Caco-2 (cell line): Measurements from ENCODE around the gene COMMD8. TPM values are rescaled to one million over a fixed set of nuclear protein-coding genes. Genes with fewer than 3 reads are reported as not detected.

ENCODE experiments used
- BruUV-seq: library from RNA; stranded (reverse); fragments of 400-500 nt; replicated peaks from 2 replicates; lab custom pipeline; 2021; lab: Mats Ljungman, UMichigan
- CTCF ChIA-PET: fragments of 300-600 bp; sonication (Branson Sonifier 250); formaldehyde crosslinking; loops from one replicate; lab custom pipeline; 2022; ENCODE audit warnings: antibody characterized with exemption; lab: Charles Lee
- POLR2A ChIA-PET: fragments of 300-600 bp; sonication (Branson Sonifier 250); formaldehyde crosslinking; loops from one replicate; lab custom pipeline; 2022; ENCODE audit warnings: antibody characterized with exemption; lab: Charles Lee
- DNase-seq, 2 experiments: peaks; one replicate each; pipeline versions ENCODE4 v3.0.0 to v3.0.0-alpha.2; 2020 to 2022
- H3K27me3 ChIP-seq: replicated peaks from 2 replicates; pipeline ENCODE4 v1.6.0; 2011; ENCODE audit warnings: low read length; ENCODE audit not compliant: control insufficient read depth, insufficient read depth
- H3K36me3 ChIP-seq: 2 replicates; pipeline ENCODE4 v1.5.1; 2011; ENCODE audit warnings: low read length; ENCODE audit not compliant: control insufficient read depth, insufficient read depth
- H3K4me1 ChIP-seq: fragments of 250-450 bp; sonication (Bioruptor Pico); 2 replicates; pipeline ENCODE4 v1.5.1; 2020; ENCODE audit warnings: mild to moderate bottlenecking
- H3K4me3 ChIP-seq: 2 replicates; pipeline ENCODE4 v1.5.1; 2011; ENCODE audit warnings: low read depth, mild to moderate bottlenecking, control low read depth, low read length
- H3K9me3 ChIP-seq: fragments of 250-450 bp; sonication (Bioruptor Pico); 2 replicates; pipeline ENCODE4 v1.5.1; 2020; ENCODE audit warnings: mild to moderate bottlenecking, moderate library complexity
- H3K27ac Mint-ChIP-seq: one replicate; pipeline ENCODE4 v1.8.0; 2022; ENCODE audit warnings: mixed read lengths; ENCODE audit not compliant: unreplicated experiment
- H3K27me3 Mint-ChIP-seq: one replicate; pipeline ENCODE4 v1.8.0; 2022; ENCODE audit warnings: mixed read lengths; ENCODE audit not compliant: insufficient read depth, unreplicated experiment
- H3K36me3 Mint-ChIP-seq: one replicate; pipeline ENCODE4 v1.8.0; 2022; ENCODE audit warnings: mild to moderate bottlenecking, mixed read lengths; ENCODE audit not compliant: insufficient read depth, unreplicated experiment
- H3K4me1 Mint-ChIP-seq: one replicate; pipeline ENCODE4 v1.8.0; 2022; ENCODE audit warnings: low read depth, mixed read lengths; ENCODE audit not compliant: unreplicated experiment
- H3K4me3 Mint-ChIP-seq: one replicate; pipeline ENCODE4 v1.8.0; 2022; ENCODE audit warnings: mild to moderate bottlenecking, moderate library complexity, mixed read lengths; ENCODE audit not compliant: unreplicated experiment
- H3K9me3 Mint-ChIP-seq: one replicate; pipeline ENCODE4 v1.8.0; 2022; ENCODE audit warnings: mixed read lengths; ENCODE audit not compliant: unreplicated experiment
- CTCF ChIP-seq, 2 experiments: fragments of 200-600 bp in 1 of 2; IDR thresholded peaks; 1 replicate in 1 of 2; 2 replicates in 1 of 2; pipeline versions ENCODE4 v1.5.1 to v1.8.0; 2011 to 2022; ENCODE audit warnings: antibody characterized with exemption in 1 of 2, control low read depth in 1 of 2, inconsistent platforms in 1 of 2, low read depth in 1 of 2, low read length in 1 of 2, mild to moderate bottlenecking in 1 of 2, moderate library complexity in 1 of 2; ENCODE audit not compliant: insufficient read depth in 1 of 2, severe bottlenecking in 1 of 2, unreplicated experiment in 1 of 2
- intact Hi-C: fragments of 100-400 bp; cut with micrococcal nuclease; formaldehyde crosslinking; loops from one replicate; pipeline ENCODE4 v1.10.0; 2022; ENCODE audit not compliant: unreplicated experiment
- total RNA-seq: library from RNA; stranded (reverse); gene quantifications from 2 replicates; pipeline ENCODE4 v1.2.3, GENCODE V29; 2022

COMMD8 gene
- total RNA-seq, 1 experiment from 2014 or later: 38.8 TPM

- CTCF ChIA-PET: no interaction called here
- BruUV-seq: no TSS peak
- H3K9me3 Mint-ChIP-seq: no peaks in the 10 kb centered on the region
- no peak for DNase-seq
- intact Hi-C loops: no loop called here
- no peak for TF ChIP-seq CTCF (IDR thresholded peaks at IDR 0.05; ENCODE audit: insufficient read depth in 1 of 2, low read depth in 1 of 2, low read length in 1 of 2, severe bottlenecking in 1 of 2, unreplicated experiment in 1 of 2)
- Histone ChIP-seq H3K4me3 (no peak overlapping the region), H3K9me3 (no peaks in the 10 kb centered on the region), H3K27me3 (no peaks in the 10 kb centered on the region), H3K36me3 (no peaks in the 10 kb centered on the region), H3K4me1 (no peaks in the 10 kb centered on the region)
- no peaks in the 10 kb centered on the region for H3K27me3 Mint-ChIP-seq
- H3K36me3 Mint-ChIP-seq: no peaks in the 10 kb centered on the region
- no peaks in the 10 kb centered on the region for H3K4me1 Mint-ChIP-seq
- H3K27ac Mint-ChIP-seq: no peak overlapping the region
- POLR2A ChIA-PET: no interaction called here
- no peak overlapping the region for H3K4me3 Mint-ChIP-seq
Observed at GRCh38 chr4:47432749-47433148, 30.8 kb downstream of the COMMD8 start.

GRCh38 chr4:47427935-47428334 is 35.6 kb downstream of the COMMD8 start:
- Mint-ChIP-seq H3K36me3 (no peaks in the 10 kb centered on the region), H3K4me1 (peaks cover 9% of the 10 kb centered on the region), H3K9me3 (no peaks in the 10 kb centered on the region), H3K4me3 (no peak overlapping the region), H3K27me3 (no peaks in the 10 kb centered on the region), H3K27ac (no peak overlapping the region)
- POLR2A ChIA-PET: no interaction called here
- intact Hi-C loops: no loop called here
- H3K9me3 ChIP-seq: no peaks in the 10 kb centered on the region
- CTCF ChIA-PET: interaction anchor here (0.5 kb wide), 1 partner anchor 34 kb away, joined by 3 read pairs; no protein-coding TSS in a partner anchor
- BruUV-seq: no TSS peak
- H3K27me3 ChIP-seq: no peaks in the 10 kb centered on the region
- H3K4me3 ChIP-seq: no peak overlapping the region
- DNase-seq: no peak
- H3K4me1 ChIP-seq: peaks cover 11% of the 10 kb centered on the region
- no peaks in the 10 kb centered on the region for H3K36me3 ChIP-seq
- TF ChIP-seq CTCF (IDR thresholded peaks at IDR 0.05; ENCODE audit: insufficient read depth in 1 of 2, low read depth in 1 of 2, low read length in 1 of 2, severe bottlenecking in 1 of 2, unreplicated experiment in 1 of 2): no peak

- peaks cover 13% of the 10 kb centered on the region for H3K9me3 Mint-ChIP-seq
- POLR2A ChIA-PET: no interaction called here
- H3K27ac Mint-ChIP-seq: no peak overlapping the region
- BruUV-seq: no TSS peak
- peaks cover 17% of the 10 kb centered on the region for H3K4me1 Mint-ChIP-seq
- H3K36me3 Mint-ChIP-seq: no peaks in the 10 kb centered on the region
- Histone ChIP-seq H3K4me3 (no peak overlapping the region), H3K27me3 (no peaks in the 10 kb centered on the region), H3K9me3 (no peaks in the 10 kb centered on the region), H3K36me3 (no peaks in the 10 kb centered on the region), H3K4me1 (peaks cover 19% of the 10 kb centered on the region)
- TF ChIP-seq CTCF (IDR thresholded peaks at IDR 0.05; ENCODE audit: insufficient read depth in 1 of 2, low read depth in 1 of 2, low read length in 1 of 2, severe bottlenecking in 1 of 2, unreplicated experiment in 1 of 2): no peak
- intact Hi-C loops: no loop called here
- CTCF ChIA-PET: no interaction called here
- no peak for DNase-seq
- H3K4me3 Mint-ChIP-seq: no peak overlapping the region
- no peaks in the 10 kb centered on the region for H3K27me3 Mint-ChIP-seq
Observed at GRCh38 chr4:47425628-47426027, 37.9 kb downstream of the COMMD8 start.
